WERI-Rb-1 (cell line): ENCODE measurements around the gene C19orf25.

Source experiments
- DNase-seq: peaks from one replicate; pipeline ENCODE4 v3.0.0-alpha.2; 2020
- H3K27ac ChIP-seq: fragments of 250-450 bp; sonication (Bioruptor Pico); 2 replicates; pipeline ENCODE4 v1.5.1; 2020; ENCODE audit warnings: mild to moderate bottlenecking, moderate library complexity
- H3K27me3 ChIP-seq: fragments of 250-450 bp; sonication (Bioruptor Pico); 2 replicates; pipeline ENCODE4 v1.5.1; 2021; ENCODE audit warnings: mild to moderate bottlenecking, low read depth, moderate library complexity; ENCODE audit not compliant: insufficient read depth, severe bottlenecking
- H3K36me3 ChIP-seq: fragments of 250-450 bp; sonication (Bioruptor Pico); 2 replicates; pipeline ENCODE4 v1.5.1; 2020; ENCODE audit warnings: mild to moderate bottlenecking, moderate library complexity
- H3K4me3 ChIP-seq: 2 replicates; pipeline ENCODE4 v1.5.1; 2011; ENCODE audit warnings: low read depth, mild to moderate bottlenecking, control low read depth, low read length
- H3K9me3 ChIP-seq: fragments of 250-450 bp; sonication (Bioruptor Pico); 2 replicates; pipeline ENCODE4 v1.5.1; 2021; ENCODE audit warnings: mild to moderate bottlenecking, moderate library complexity; ENCODE audit not compliant: severe bottlenecking
- TF ChIP-seq, protein P1 (sequence below): IDR thresholded peaks from 2 replicates; pipeline ENCODE4 v1.5.1; 2011; ENCODE audit warnings: low read depth, mild to moderate bottlenecking, control low read depth, inconsistent platforms, low read length

Gene C19orf25

DNA sequence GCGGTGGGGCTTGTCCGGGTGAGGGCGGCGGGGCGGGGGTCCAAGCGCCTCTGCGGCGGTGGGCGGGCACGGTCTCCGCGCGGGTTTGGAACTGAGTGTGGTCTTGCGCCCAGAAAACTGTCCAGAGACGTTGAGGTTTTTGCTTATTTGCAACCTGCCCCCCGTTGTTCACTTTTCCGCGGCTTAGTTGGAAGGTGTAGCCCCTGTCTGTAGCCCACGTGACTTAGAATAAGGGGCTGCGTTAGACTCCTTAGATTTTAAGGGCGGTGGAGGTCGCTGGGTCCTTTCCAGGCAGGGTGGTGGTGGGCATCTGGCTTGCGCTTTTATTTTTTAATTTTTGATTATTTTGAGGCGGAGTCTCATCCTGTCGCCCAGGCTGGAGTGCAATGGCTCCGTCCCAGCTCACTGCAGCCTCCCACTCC lies 40.1 kb downstream of the C19orf25 start:
- Histone ChIP-seq H3K9me3 (no peaks in the 10 kb centered on the region), H3K4me3 (peak overlapping the region; percentile 87), H3K36me3 (peaks cover 64% of the 10 kb centered on the region), H3K27ac (peak overlapping the region; percentile 92), H3K27me3 (no peaks in the 10 kb centered on the region)
- DNase-seq = no peak
- TF ChIP-seq, protein P1, sequence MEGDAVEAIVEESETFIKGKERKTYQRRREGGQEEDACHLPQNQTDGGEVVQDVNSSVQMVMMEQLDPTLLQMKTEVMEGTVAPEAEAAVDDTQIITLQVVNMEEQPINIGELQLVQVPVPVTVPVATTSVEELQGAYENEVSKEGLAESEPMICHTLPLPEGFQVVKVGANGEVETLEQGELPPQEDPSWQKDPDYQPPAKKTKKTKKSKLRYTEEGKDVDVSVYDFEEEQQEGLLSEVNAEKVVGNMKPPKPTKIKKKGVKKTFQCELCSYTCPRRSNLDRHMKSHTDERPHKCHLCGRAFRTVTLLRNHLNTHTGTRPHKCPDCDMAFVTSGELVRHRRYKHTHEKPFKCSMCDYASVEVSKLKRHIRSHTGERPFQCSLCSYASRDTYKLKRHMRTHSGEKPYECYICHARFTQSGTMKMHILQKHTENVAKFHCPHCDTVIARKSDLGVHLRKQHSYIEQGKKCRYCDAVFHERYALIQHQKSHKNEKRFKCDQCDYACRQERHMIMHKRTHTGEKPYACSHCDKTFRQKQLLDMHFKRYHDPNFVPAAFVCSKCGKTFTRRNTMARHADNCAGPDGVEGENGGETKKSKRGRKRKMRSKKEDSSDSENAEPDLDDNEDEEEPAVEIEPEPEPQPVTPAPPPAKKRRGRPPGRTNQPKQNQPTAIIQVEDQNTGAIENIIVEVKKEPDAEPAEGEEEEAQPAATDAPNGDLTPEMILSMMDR = no peak

DNA sequence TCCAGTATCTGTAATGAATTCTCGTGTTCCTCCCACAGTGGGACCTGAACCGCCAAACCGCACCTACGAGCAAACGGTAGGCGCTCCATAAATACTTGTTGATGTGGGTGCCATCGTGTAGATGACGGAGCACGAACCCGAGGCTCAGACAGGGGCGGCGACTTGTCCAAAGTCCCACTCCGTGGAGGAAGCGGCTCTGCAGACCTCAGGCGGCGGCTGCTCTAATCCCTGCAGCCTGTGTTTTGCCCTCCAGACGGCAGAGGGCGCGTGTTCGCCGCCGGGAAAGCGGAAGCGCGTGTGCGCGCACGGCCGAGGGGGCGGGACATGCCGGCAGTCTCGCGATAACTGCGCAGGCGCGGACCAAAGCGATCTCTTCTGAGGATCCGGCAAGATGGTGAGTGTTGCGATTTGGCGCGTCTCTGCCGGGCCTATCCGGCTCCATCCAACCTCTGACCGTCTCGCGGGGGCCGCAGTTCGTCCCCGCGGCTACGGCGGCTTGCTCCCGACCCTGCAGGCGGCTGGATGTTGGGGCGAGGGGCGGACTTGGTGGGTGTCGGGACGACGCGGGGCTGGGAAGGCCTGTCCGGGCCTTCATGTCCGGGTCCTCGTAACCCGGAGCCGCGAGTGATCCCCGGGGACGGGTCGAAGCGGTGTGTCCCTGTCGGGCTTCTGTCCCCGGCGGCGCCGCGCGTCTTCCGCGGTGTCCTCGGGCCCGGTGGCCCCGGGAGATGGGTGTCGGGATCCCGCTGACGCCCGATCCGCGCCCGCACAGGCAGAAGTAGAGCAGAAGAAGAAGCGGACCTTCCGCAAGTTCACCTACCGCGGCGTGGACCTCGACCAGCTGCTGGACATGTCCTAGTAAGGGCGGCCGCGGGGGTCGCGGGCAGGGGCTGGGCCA lies 40.7 kb downstream of the C19orf25 start, which contains the start of gene RPS15:
Gene RPS15 (plus strand): TSS at position 362 of the 898 bp plus-strand sequence. CDS start 30 bp downstream, at position 392.
- H3K9me3 ChIP-seq = no peaks in the 10 kb centered on the region
- peak within 1 kb of the TSS; percentile 87 for H3K4me3 ChIP-seq
- DNase-seq = peak; percentile 94
- TF ChIP-seq, protein P1 = peak; percentile 95
- H3K27ac ChIP-seq = peak within 1 kb of the TSS; percentile 92
- H3K36me3 ChIP-seq = peaks cover 71% of the 10 kb centered on the region
- no peaks in the 10 kb centered on the region for H3K27me3 ChIP-seq

DNA sequence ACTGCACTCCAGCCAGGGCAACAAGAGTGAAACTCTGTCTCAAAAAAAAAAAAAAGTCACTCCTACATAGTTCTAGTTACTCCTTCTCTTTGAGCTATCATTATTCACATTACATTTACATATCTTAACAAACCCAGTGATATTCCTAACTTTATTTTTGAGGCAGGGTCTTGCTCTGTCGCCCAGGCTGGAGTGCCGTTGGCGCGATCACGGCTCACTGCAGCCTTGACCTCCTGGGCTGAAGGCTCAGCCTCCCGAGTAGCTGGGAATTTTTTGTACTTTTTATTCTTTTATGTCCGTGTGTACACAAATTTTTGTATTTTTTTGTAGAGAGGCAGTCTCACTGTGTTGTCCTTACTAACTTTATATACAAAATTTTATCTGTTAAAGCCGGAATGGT lies 41.4 kb downstream of the C19orf25 start:
- no peak overlapping the region for H3K27ac ChIP-seq
- no peak for DNase-seq
- no peaks in the 10 kb centered on the region for H3K9me3 ChIP-seq
- H3K4me3 ChIP-seq = no peak overlapping the region
- TF ChIP-seq, protein P1 = no peak
- peaks cover 74% of the 10 kb centered on the region for H3K36me3 ChIP-seq
- H3K27me3 ChIP-seq = no peaks in the 10 kb centered on the region

DNA sequence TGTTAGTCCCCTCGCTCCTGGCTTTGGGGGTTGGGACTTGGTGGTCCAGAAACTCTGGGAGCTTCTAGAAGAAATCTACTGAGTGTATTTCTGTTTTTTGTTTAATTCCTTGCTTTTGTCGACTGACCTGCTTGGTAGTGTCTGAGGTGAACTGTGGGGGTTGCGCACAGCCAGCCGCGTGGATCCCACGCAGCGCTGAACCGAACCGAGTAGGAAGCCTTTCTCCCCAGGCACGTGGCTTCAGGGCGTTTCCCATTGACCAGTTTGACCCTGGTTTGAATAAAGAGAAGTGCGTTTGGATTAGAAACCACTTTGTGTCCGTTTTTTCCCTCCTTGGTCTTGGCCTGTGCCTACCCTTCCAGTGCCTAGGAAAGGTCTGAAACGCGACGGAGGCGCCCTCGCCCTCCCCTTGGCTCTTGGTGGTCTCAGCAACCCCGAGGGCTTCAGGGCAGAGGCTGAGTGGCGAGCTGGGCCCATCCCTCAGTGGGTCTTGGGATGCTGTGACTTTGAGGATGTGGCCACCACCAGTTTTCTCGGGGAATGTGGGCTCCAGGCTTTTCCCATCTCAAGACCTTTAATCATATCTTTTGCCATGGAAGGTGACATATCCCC lies 43.5 kb downstream of the C19orf25 start:
- Histone ChIP-seq H3K4me3 (no peak overlapping the region), H3K27ac (no peak overlapping the region), H3K36me3 (peaks cover 70% of the 10 kb centered on the region)

DNA sequence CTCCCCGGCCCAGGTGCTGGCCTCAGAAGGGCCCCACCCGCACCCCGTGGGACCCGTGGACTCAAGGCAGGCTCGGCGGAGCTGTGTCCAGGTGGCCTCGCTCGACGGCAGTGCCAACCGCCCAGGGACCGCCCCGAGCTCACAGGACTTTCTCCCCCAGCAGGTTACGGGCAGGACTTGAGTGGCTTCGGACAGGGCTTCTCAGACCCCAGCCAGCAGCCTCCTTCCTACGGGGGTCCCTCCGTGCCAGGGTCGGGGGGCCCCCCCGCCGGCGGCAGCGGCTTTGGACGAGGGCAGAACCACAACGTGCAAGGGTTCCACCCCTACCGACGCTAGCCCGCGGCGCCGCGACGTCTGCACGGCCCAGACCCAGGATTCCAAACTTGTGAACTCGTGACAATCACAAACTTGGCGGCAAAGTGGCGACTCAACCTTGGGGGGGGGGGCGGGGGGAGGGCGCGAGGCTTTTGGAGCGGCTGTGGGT lies 44.4 kb downstream of the C19orf25 start:
- no peak overlapping the region for H3K4me3 ChIP-seq
- TF ChIP-seq, protein P1 = no peak
- DNase-seq = no peak
- no peak overlapping the region for H3K27ac ChIP-seq
- H3K27me3 ChIP-seq = no peaks in the 10 kb centered on the region
- peaks cover 68% of the 10 kb centered on the region for H3K36me3 ChIP-seq
- no peaks in the 10 kb centered on the region for H3K9me3 ChIP-seq

More for the DNA sequence above, 43.5 kb downstream of the C19orf25 start:
- TF ChIP-seq, protein P1 = no peak
- Histone ChIP-seq H3K27me3 (no peaks in the 10 kb centered on the region), H3K9me3 (no peaks in the 10 kb centered on the region)
- DNase-seq = no peak
